ENCODE data around the gene ARL11. TPM values are rescaled to one million over a fixed set of nuclear protein-coding genes. Genes with fewer than 3 reads are reported as not detected.
"Not testable (repeated sequence)": the region's sequence is repeated elsewhere in the genome, so short reads cannot be mapped to it uniquely, and the experiment has no call there.

ARL11 gene
- total RNA-seq, 1 experiment from 2014 or later = 8.3 TPM

DNA sequence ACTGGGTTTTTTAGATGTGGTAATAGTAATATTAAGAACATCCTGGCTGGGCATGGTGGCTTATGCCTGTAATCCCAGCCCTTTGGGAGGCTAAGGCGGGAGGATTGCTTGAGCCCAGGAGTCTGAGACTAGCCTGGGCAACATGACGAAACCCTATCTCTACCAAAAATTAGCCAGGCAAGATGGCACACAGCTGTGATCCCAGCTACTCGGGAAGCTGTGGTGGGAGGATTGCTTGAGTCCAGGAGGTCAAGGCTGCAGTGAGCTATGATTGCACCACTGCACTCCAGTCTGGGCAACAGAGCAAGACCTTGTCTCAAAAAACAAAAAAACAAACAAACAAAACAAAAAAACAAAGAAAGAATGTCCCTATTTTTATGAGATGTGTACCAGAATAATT, 37.6 kb upstream of the ARL11 start:
- H3K27ac ChIP-seq (ENCODE audit: low read length); H3K9me2 ChIP-seq (replicated peaks; ENCODE audit: insufficient read depth, low read length); H3K4me2 ChIP-seq (ENCODE audit: low read depth, low read length, poor library complexity, severe bottlenecking); H3K36me3 ChIP-seq (ENCODE audit: insufficient read depth, low read length); H3K79me2 ChIP-seq (ENCODE audit: low read length); H3K27me3 ChIP-seq (ENCODE audit: low read length); H4K20me1 ChIP-seq (ENCODE audit: insufficient read depth, low read depth, low read length); H3K4me3 ChIP-seq (ENCODE audit: low read length); H2AFZ ChIP-seq (ENCODE audit: low read length); DNase-seq; H3K4me1 ChIP-seq (ENCODE audit: low read length); H3K9me3 ChIP-seq (ENCODE audit: low read length); H3K9ac ChIP-seq (ENCODE audit: low read length): not testable (repeated sequence)

DNA sequence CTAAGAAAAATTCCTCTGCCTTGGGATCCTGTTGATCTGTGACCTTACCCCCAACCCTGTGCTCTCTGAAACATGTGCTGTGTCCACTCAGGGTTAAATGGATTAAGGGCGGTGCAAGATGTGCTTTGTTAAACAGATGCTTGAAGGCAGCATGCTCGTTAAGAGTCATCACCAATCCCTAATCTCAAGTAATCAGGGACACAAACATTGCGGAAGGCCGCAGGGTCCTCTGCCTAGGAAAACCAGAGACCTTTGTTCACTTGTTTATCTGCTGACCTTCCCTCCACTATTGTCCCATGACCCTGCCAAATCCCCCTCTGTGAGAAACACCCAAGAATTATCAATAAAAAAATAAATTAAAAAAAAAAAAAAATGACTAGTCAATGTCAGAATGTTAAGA, 34.4 kb upstream of the ARL11 start:
- not testable (repeated sequence) for H3K9me3 ChIP-seq (ENCODE audit: low read length)

DNA sequence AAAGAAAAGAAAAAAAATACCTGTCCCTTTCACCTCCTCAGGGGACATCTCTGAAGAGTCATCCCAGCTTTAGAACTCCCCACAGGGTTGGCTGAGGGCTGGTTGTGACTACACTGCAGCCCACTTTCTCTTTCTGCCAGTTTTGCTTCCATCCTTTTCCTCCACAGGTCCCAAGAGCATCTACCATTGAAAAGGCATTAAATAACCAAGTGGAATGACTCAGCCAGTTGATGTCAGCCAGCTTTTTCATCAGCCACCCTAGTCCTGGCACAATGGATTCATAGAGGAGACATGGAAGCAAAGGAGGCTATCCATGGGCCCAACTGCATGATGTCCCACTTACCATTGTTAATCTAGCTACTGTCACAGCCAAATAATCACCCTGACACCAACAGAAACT, 33.7 kb upstream of the ARL11 start:
- H3K27me3 ChIP-seq (ENCODE audit: low read length) = no peaks in the 10 kb centered on the region
- H4K20me1 ChIP-seq (ENCODE audit: insufficient read depth, low read depth, low read length) = no peaks in the 10 kb centered on the region
- no peaks in the 10 kb centered on the region for H3K9me2 ChIP-seq (replicated peaks; ENCODE audit: insufficient read depth, low read length)
- H3K4me2 ChIP-seq (ENCODE audit: low read depth, low read length, poor library complexity, severe bottlenecking) = no peak overlapping the region
- H3K9ac ChIP-seq (ENCODE audit: low read length) = no peak overlapping the region
- H3K27ac ChIP-seq (ENCODE audit: low read length) = no peak overlapping the region
- no peak for DNase-seq
- no peaks in the 10 kb centered on the region for H3K79me2 ChIP-seq (ENCODE audit: low read length)
- H2AFZ ChIP-seq (ENCODE audit: low read length) = no peak overlapping the region
- no peaks in the 10 kb centered on the region for H3K36me3 ChIP-seq (ENCODE audit: insufficient read depth, low read length)
- H3K4me3 ChIP-seq (ENCODE audit: low read length) = no peak overlapping the region
- H3K9me3 ChIP-seq (ENCODE audit: low read length) = no peaks in the 10 kb centered on the region
- no peaks in the 10 kb centered on the region for H3K4me1 ChIP-seq (ENCODE audit: low read length)

More for the DNA sequence above, 34.4 kb upstream of the ARL11 start:
- not testable (repeated sequence) for H2AFZ ChIP-seq (ENCODE audit: low read length); H3K79me2 ChIP-seq (ENCODE audit: low read length); DNase-seq; H3K9me2 ChIP-seq (replicated peaks; ENCODE audit: insufficient read depth, low read length); H3K4me1 ChIP-seq (ENCODE audit: low read length); H3K9ac ChIP-seq (ENCODE audit: low read length); H3K27me3 ChIP-seq (ENCODE audit: low read length); H3K36me3 ChIP-seq (ENCODE audit: insufficient read depth, low read length); H4K20me1 ChIP-seq (ENCODE audit: insufficient read depth, low read depth, low read length); H3K27ac ChIP-seq (ENCODE audit: low read length); H3K4me3 ChIP-seq (ENCODE audit: low read length); H3K4me2 ChIP-seq (ENCODE audit: low read depth, low read length, poor library complexity, severe bottlenecking)

DNA sequence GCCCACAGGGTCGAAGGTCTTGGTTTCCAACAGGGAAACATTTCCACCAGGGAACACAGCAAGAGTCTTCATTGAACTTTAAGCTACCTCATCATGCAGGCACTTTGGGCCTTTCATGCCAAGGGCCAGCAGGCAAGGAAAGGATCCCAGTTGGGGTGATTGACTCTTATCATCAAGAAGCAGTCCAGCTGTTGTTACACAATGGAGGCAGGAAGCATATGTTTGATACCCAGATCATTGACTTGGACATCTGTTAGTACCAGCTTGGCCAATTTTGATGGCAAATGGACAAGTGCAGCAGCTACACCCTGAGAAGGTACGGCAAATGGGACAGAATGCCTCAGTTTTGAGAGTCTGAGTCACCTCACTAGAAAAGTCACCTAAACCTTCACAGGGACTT, 32.1 kb upstream of the ARL11 start:
- H3K4me2 ChIP-seq (ENCODE audit: low read depth, low read length, poor library complexity, severe bottlenecking) = no peak overlapping the region
- DNase-seq = no peak
- no peak overlapping the region for H2AFZ ChIP-seq (ENCODE audit: low read length)
- H3K4me1 ChIP-seq (ENCODE audit: low read length) = no peaks in the 10 kb centered on the region
- H3K27ac ChIP-seq (ENCODE audit: low read length) = no peak overlapping the region
- no peaks in the 10 kb centered on the region for H3K79me2 ChIP-seq (ENCODE audit: low read length)
- H3K27me3 ChIP-seq (ENCODE audit: low read length) = no peaks in the 10 kb centered on the region
- no peak overlapping the region for H3K9ac ChIP-seq (ENCODE audit: low read length)
- H3K36me3 ChIP-seq (ENCODE audit: insufficient read depth, low read length) = no peaks in the 10 kb centered on the region
- no peaks in the 10 kb centered on the region for H3K9me2 ChIP-seq (replicated peaks; ENCODE audit: insufficient read depth, low read length)
- no peaks in the 10 kb centered on the region for H4K20me1 ChIP-seq (ENCODE audit: insufficient read depth, low read depth, low read length)
- no peak overlapping the region for H3K4me3 ChIP-seq (ENCODE audit: low read length)
- no peaks in the 10 kb centered on the region for H3K9me3 ChIP-seq (ENCODE audit: low read length)

DNA sequence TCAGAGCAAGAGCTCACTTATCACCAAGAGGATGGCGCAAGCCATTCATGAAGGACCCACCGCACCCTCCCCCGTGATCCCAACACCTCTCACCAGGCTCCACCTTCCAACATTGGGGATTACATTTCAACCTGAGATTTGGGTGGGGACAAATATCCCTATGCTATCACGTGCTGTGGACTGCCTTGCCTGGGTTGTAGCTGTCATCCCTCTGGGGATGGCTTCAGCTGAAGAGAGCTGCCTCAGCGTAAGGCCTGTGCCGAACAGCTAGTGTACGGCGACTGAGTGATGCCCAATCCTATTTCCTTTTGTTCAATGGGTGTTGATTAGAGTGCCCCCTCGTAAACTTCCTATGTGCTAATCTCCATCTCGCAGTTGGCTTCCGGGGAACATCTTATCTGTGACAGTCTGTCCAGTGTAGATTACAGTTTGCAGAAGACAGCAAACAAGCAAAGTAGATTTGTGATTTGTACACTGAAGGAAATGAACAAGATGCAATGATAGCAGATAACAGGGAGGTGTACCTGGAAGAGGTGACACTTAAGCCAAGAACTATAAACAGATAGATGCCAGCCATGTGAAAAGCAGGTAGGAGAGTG, 31.2 kb upstream of the ARL11 start:
- H2AFZ ChIP-seq (ENCODE audit: low read length) = no peak overlapping the region

DNA sequence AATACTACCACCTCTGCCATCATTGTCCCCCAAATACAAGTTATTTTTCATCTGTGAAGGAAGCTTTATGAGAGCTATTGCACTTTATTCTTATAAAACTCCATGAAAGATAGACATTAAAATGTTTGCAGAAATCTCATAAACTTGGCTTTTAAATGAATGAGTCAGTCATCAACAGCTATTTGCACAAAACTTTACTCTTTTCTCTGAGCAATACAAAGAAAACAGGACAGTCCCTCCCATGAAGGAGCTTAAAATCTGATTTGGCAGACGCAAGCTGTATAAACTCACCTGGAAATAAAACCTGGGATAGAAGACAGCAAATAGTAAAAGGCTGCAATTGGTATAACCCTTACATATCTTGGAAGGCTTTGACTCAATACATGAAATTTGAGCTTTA, 26.3 kb upstream of the ARL11 start:
- Histone ChIP-seq H3K9ac (ENCODE audit: low read length) (no peak overlapping the region), H3K27ac (ENCODE audit: low read length) (no peak overlapping the region), H3K4me3 (ENCODE audit: low read length) (no peak overlapping the region), H3K9me2 (replicated peaks; ENCODE audit: insufficient read depth, low read length) (no peaks in the 10 kb centered on the region), H3K36me3 (ENCODE audit: insufficient read depth, low read length) (no peaks in the 10 kb centered on the region), H3K4me2 (ENCODE audit: low read depth, low read length, poor library complexity, severe bottlenecking) (no peak overlapping the region), H2AFZ (ENCODE audit: low read length) (0 out of 2 replicates have a peak overlapping the region, but pooled peaks have one; percentile 41), H3K4me1 (ENCODE audit: low read length) (peaks cover 22% of the 10 kb centered on the region), H3K79me2 (ENCODE audit: low read length) (no peaks in the 10 kb centered on the region), H3K9me3 (ENCODE audit: low read length) (no peaks in the 10 kb centered on the region), H4K20me1 (ENCODE audit: insufficient read depth, low read depth, low read length) (no peaks in the 10 kb centered on the region), H3K27me3 (ENCODE audit: low read length) (no peaks in the 10 kb centered on the region)
- no peak for DNase-seq

More for the DNA sequence above, 31.2 kb upstream of the ARL11 start:
- Histone ChIP-seq H3K27ac (ENCODE audit: low read length) (no peak overlapping the region), H3K36me3 (ENCODE audit: insufficient read depth, low read length) (no peaks in the 10 kb centered on the region), H3K9me2 (replicated peaks; ENCODE audit: insufficient read depth, low read length) (no peaks in the 10 kb centered on the region), H3K79me2 (ENCODE audit: low read length) (no peaks in the 10 kb centered on the region), H3K4me1 (ENCODE audit: low read length) (no peaks in the 10 kb centered on the region), H3K9ac (ENCODE audit: low read length) (no peak overlapping the region), H3K27me3 (ENCODE audit: low read length) (no peaks in the 10 kb centered on the region), H3K9me3 (ENCODE audit: low read length) (no peaks in the 10 kb centered on the region), H3K4me3 (ENCODE audit: low read length) (no peak overlapping the region), H4K20me1 (ENCODE audit: insufficient read depth, low read depth, low read length) (no peaks in the 10 kb centered on the region), H3K4me2 (ENCODE audit: low read depth, low read length, poor library complexity, severe bottlenecking) (no peak overlapping the region)
- DNase-seq = no peak

DNA sequence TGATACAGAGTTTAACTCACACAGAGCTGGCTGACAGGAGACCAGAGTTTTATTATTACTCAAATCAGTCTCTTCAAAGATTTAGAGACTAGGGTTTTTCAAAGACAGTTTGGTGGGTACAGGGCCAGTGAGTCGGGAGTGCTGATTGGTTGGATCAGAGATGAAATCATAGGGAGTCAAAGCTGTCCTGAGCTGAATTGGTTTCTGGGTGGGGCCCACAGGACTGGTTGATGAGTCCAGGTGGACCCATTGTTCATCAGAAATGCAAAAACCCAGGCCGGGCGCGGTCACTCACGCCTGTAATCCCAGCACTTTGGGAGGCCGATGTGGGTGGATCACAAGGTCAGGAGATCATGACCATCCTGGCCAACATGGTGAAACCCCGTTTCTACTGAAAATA, 25.7 kb upstream of the ARL11 start:
- not testable (repeated sequence) for H3K9me3 ChIP-seq (ENCODE audit: low read length); H3K36me3 ChIP-seq (ENCODE audit: insufficient read depth, low read length); H3K27ac ChIP-seq (ENCODE audit: low read length); H3K9me2 ChIP-seq (replicated peaks; ENCODE audit: insufficient read depth, low read length); H4K20me1 ChIP-seq (ENCODE audit: insufficient read depth, low read depth, low read length); H3K27me3 ChIP-seq (ENCODE audit: low read length); H3K9ac ChIP-seq (ENCODE audit: low read length); H3K4me2 ChIP-seq (ENCODE audit: low read depth, low read length, poor library complexity, severe bottlenecking); DNase-seq; H3K4me3 ChIP-seq (ENCODE audit: low read length); H3K79me2 ChIP-seq (ENCODE audit: low read length)
- Histone ChIP-seq H3K4me1 (ENCODE audit: low read length) (peaks cover 27% of the 10 kb centered on the region), H2AFZ (ENCODE audit: low read length) (0 out of 2 replicates have a peak overlapping the region, but pooled peaks have one; percentile 41)

DNA sequence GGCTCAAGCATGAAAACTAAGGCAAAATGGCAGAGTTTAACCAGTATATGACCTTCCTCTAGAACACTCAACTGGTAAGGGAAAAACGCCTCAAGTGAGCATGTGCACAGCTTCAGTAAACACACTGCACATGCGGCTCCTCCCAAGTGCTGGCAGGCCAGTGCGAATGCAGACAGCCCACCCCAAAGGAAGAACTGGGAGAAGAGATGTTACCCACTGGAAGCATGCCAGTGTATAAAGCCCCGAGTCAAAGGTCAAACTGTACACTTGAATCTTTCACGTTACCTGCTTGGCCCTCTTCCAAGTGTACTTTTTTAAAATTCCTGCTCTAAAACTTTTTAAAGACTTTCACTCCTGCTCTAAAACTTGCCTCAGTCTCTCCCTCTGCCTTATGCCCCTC, 23.7 kb upstream of the ARL11 start:
- Histone ChIP-seq H3K27me3 (ENCODE audit: low read length) (no peaks in the 10 kb centered on the region), H3K36me3 (ENCODE audit: insufficient read depth, low read length) (no peaks in the 10 kb centered on the region), H4K20me1 (ENCODE audit: insufficient read depth, low read depth, low read length) (no peaks in the 10 kb centered on the region), H3K4me2 (ENCODE audit: low read depth, low read length, poor library complexity, severe bottlenecking) (no peak overlapping the region), H3K27ac (ENCODE audit: low read length) (no peak overlapping the region), H3K9me3 (ENCODE audit: low read length) (no peaks in the 10 kb centered on the region), H3K4me1 (ENCODE audit: low read length) (peaks cover 44% of the 10 kb centered on the region), H2AFZ (ENCODE audit: low read length) (peak overlapping the region; percentile 51), H3K4me3 (ENCODE audit: low read length) (no peak overlapping the region), H3K9me2 (replicated peaks; ENCODE audit: insufficient read depth, low read length) (no peaks in the 10 kb centered on the region), H3K9ac (ENCODE audit: low read length) (no peak overlapping the region), H3K79me2 (ENCODE audit: low read length) (no peaks in the 10 kb centered on the region)
- no peak for DNase-seq
